UCSD-AML1 (cell line): ENCODE results near the gene CLPX.
"Not testable (repeated sequence)": the region's sequence is repeated elsewhere in the genome, so short reads cannot be mapped to it uniquely, and the experiment has no call there.

ENCODE experiments used
- DNase-seq: peaks from one replicate; lab custom pipeline; 2025; ENCODE audit not compliant: unreplicated experiment; lab: John Stamatoyannopoulos, UW

Gene CLPX

GRCh38 chr15:65207280-65207840, 22.2 kb upstream of the CLPX start:
- no peak for DNase-seq

GRCh38 chr15:65206750-65207149, 21.6 kb upstream of the CLPX start:
- no peak for DNase-seq

- DNase-seq = no peak
Observed at GRCh38 chr15:65204931-65205660, 20.0 kb upstream of the CLPX start.

GRCh38 chr15:65204236-65204930, 19.2 kb upstream of the CLPX start:
- DNase-seq = no peak

GRCh38 chr15:65201918-65202317, 16.8 kb upstream of the CLPX start:
- no peak for DNase-seq

- no peak for DNase-seq
Observed at GRCh38 chr15:65198571-65198970, 13.4 kb upstream of the CLPX start.

- DNase-seq = no peak
Observed at GRCh38 chr15:65197337-65197645, 12.1 kb upstream of the CLPX start.

- no peak for DNase-seq
Observed at GRCh38 chr15:65196637-65197336, 11.6 kb upstream of the CLPX start.

GRCh38 chr15:65195548-65195923, 10.4 kb upstream of the CLPX start:
- no peak for DNase-seq

GRCh38 chr15:65194826-65195547, 9.8 kb upstream of the CLPX start:
- no peak for DNase-seq

- no peak for DNase-seq
Observed at GRCh38 chr15:65192016-65192415, 6.9 kb upstream of the CLPX start.

GRCh38 chr15:65189102-65189740, 4.1 kb upstream of the CLPX start:
- DNase-seq = peak; percentile 17

GRCh38 chr15:65188472-65188871, 3.3 kb upstream of the CLPX start:
- not testable (repeated sequence) for DNase-seq

GRCh38 chr15:65184305-65184867, 756 bp downstream of the CLPX start:
- peak; percentile 61 for DNase-seq

GRCh38 chr15:65183865-65184159, 1.3 kb downstream of the CLPX start:
- DNase-seq = no peak

GRCh38 chr15:65182538-65182937, 2.6 kb downstream of the CLPX start:
- DNase-seq = no peak

GRCh38 chr15:65181582-65182353, 3.4 kb downstream of the CLPX start:
- not testable (repeated sequence) for DNase-seq

GRCh38 chr15:65180167-65180566, 5.0 kb downstream of the CLPX start:
- no peak for DNase-seq

- DNase-seq = no peak
Observed at GRCh38 chr15:65177901-65178300, 7.2 kb downstream of the CLPX start.

- no peak for DNase-seq
Observed at GRCh38 chr15:65176056-65176455, 9.1 kb downstream of the CLPX start.
